ENCODE results near the gene PRRT1B. TPM values are rescaled to one million over a fixed set of nuclear protein-coding genes. Genes with fewer than 3 reads are reported as not detected.
"Not testable (repeated sequence)": the region's sequence is repeated elsewhere in the genome, so short reads cannot be mapped to it uniquely, and the experiment has no call there.

Gene PRRT1B
- total RNA-seq, 1 donor from 2014 or later, result not detected

DNA sequence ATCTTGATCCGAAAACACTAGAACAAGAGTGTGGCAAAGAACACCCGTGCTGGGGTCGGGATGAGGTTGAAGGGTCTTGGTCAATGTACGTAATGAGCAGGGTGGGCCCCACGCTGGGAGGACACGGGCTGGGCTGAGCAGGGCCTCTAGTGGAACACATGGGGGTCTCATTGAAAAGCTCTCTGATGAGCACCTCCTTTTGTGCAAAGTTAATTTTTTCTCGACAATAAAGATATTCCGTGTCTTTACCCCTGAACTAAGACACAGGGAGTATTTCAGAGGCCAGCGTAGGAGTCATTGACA, 22.3 kb upstream of the PRRT1B start:
- DNase-seq, result no peak

DNA sequence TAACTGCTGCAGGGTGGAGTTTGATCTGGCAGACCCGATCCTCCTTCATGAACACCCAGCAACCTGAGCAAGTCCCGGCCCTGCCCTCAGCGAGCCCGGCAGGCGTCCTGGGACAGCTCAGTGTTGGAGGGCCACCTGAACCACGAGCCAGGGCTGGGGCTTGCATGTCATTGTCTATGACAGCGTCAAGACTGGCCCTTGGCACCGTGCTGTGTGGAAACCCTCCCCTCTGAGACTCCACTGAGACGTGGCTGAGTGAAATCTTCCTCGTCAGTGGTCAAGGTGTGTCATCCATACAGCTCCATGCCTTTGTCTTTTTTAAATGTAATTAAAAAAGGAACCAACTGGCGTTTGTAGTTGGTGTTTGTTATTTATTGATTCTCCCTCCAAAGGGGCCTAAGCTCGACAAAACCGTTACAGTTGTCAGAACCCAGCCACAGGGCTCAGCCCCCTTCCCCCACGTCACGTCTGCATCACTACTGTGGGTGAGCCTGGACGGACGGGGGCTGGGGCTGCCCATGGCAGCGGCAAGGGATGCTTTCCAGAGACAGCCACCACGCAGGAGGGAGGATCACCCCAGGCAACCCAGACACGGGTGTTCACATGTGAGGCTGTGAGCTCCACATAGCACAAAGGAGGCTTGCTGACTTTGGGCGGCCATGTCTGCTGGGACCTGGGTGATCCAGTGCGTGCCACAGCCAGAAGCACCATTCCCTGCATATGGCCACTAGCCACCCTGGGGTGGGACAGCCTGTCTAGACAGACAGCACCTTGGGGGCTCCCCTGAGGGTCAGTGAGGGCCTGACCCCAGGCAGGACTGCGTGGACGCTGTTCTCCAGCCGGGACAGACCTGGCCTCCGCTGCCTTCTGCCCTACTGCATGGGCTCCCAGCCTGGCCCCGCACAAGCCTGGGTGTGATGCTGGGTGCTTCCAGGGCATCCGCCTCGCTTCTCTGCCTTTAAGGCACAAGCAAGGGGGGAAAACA, 21.6 kb upstream of the PRRT1B start:
- DNase-seq, result no peak

DNA sequence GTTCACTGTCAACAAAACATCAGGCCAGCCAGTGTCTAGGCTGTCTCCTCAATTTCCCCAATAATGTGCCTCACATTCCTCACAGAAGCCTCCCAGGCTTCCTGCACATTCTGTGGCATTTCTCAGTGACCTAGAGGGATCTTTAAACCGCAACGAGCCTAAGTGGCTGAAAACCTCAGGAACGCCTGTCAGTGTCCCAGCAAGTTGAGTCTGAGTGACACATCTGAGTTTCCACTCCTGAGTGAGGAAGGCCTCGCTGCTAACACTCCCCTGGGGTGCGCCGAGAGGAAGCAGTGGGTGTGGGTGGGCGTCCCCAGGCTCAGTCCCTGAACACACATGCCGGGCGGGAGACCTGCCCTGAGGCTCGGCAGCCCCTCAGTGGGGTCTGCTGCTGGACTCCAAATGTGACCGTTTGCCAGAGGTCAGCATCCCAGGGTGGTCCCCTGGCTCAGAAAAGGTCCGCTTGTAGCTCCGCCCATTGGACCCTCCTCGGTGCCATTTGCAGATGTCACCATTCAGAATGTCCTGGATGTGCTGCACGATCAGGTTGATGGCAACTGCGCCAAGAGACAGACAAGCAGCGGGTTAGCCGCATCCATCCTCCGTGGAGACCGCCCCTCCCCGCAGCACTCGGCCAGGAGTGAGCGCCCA, 20.5 kb upstream of the PRRT1B start:
- DNase-seq, result no peak

DNA sequence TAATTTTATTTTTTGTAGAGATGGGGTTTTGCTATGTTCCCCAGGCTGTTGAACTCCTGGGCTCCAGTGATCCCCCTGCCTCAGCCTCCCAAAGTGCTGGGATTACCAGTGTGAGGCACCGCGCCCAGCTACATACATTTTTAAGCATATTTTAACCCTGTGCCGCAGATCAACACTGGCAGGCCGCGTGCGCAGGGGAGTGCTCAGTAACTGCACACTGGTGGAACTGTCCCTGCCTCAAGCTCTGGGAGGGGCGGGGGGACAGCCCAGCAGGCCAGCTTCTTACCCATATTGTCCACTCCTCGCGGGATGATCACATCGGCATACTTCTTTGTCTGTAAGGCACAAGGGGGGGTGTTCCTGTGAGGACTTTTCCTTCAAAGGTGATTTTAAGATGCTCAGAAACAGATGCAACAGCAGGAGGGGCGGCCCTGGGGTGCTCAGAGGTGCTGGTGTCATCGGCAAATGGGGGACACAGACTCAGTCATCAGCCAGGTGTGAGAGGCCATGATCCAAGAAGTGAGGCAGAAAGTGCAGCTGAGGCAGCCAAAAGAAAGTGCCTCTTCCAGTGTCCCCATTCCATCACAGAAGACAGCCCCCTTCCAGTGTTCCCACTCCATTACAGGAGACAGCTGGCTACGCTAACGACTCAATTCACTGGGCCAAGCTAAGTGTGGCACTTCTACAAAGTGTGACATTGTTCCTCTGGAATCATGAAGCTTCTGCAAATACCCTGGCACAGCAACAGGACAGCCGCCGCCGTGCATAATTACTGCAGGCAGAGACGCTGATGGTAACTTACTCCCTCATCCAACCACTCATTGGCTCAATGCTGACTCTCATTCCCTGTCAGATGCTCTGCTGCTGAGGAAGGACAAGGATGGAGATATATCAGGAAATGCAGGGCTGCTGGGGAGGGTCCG, 19.4 kb upstream of the PRRT1B start:
- DNase-seq, result no peak

DNA sequence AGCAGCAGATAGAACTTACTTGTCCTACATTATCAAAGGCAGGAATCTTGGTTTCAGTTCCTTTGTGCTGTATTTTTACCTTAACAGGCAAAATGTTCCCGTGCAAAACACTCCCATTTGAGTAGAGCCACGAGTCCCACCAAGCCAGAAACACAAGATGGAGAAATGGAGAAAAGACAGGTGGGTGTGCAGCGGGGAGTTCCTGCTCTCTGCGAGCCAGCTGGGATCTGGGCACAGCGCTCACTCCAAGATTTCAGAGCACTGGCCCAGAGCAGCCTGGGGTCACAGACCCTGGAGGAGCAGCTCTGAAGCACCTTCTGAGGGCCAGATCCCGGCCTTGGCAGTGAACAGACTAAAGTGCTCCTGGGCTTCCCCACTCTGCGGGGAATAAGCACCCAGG, 17.1 kb upstream of the PRRT1B start:
- no peak for DNase-seq

DNA sequence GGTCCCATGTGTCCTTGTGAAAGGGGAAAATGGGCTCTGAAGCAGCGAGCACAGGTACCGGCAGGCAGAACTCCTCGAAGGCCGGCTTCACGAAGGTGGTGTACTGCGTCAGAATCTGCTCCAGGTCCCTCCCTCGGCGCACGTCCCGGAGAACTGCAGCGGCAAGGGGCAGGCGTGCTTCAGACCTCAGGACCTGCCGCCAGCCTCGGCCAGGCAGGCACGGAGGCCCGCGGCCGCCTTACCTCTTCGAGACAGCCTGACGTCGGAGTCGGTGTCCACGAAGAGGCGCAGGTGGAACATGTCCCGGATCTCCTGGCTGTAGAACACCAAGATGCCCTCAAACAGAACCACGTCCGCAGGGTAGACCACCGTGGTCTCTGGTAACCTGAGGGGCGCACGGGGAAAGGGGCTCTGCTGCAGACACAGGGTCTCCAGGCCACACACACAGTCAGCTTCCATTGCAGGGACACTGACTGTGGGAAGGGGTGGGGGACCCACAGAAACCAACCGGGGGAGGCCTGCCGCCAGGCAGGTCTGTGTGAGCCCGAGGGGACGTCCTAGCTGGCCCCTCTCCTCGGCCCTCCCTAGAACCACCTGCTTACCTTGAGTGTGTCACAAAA, 16.3 kb upstream of the PRRT1B start:
- no peak for DNase-seq

DNA sequence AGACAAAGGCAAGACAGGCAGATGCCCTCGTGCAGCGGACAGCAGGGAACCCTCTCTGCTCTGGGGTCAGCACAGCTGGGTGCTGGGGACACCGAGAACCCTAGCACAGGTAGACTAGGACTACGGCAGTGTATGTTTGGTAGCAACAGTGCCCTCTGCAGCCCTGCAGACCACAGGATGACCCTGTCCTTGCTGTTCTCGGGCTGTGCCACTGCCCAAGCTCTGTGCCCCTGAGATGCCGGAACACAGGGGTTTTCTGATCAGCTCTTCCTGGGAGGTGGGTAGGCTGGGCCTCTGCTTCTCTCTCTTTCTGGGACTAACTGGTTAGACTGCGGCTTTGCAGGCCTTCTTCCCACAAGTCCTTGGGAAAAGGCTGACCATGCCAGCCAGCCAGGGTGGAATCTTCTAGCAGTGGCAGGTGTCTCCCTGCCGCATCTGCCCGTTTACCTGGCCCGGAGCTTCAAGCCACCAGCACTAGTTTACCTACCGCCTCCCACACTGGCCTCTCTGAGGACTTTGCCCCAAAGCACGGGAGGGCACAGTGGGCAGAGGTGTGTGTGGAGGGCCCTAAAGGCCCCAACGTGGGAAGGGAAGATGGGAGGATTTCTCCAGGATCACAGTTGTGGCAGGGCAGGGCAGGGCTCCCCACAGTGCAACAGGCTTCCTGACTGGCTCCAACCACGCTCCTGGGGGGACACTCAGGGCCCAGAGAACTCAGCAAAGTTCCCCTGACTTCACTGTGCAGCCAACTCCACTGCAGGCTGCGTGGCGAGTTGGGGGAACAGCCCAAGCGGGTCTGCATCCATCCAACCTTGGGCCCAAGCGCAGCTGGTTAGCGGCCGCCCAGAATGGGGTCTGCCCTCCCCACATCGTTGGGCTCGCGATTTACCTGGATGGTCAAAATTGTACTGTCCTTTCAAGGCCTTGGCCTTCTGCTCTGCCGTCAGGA, 15.5 kb upstream of the PRRT1B start:
- no peak for DNase-seq

DNA sequence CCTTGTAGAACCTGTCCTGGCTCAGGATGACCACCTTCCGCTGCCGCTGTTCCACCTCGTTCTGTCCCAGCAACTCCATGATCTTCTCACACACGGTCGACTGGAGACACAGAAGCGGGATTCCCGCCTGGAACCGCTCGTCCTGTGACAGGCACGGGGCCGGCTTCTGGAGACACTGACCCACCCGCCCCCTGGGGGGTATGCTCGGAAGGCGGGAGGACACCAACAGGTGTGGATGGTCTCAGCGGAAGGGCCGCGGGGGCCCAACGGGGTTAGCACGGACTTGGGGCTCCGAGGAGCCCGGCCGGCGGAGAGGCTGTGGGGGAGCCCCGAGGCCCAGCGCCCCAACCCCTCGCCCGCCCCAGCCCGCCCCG, 14.8 kb upstream of the PRRT1B start:
- peak; percentile 57 for DNase-seq

DNA sequence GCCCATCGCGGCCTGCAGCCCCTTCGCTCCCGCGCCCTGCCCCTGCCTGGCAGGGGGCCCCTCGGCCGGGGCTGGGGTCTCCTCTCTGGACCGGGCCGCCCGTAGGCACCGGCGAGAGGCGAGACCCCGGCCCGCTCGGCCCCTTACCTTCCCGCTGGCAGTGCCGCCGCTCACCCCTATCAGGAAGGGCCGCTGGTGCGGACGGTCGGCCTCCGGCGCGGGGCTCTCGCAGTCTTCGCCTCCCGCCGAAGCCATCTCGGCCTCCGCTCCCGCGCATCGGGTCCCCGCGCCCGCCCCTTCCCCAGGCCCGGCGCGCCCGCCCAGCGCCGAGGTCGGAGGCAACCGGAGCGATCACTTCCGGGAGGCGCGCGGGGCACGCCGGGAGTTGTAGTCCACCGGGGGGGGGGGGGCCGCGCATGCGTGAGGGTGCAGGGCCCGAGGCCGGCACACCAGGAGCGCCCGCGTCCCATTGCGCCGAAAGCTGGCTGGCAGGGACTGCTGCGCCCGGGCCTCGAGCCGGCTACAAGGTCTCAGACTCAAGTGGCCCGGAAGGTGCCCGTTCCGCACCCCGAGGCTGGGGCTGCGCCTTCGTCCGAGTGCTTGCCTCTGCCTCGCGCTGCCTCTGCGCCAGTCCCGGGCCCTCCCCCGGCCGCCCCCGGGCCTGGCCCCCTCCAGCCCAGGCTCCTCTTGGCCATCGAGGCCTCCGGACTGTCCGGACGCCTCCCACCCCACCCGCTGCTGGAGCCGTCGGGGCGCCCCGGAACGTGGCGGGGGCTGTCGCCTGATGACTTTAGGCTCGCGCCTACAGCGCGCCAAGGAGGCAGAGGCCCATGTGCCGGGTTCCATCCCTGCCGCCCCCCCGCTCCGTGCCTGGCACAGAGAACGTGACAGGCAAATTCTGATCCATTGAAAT, 14.1 kb upstream of the PRRT1B start, which contains the start of gene UCK1:
Gene UCK1 (minus strand): TSS at position 344 of the 913 bp plus-strand sequence. CDS start 89 bp downstream, at position 255.
- peak; percentile 88 for DNase-seq

DNA sequence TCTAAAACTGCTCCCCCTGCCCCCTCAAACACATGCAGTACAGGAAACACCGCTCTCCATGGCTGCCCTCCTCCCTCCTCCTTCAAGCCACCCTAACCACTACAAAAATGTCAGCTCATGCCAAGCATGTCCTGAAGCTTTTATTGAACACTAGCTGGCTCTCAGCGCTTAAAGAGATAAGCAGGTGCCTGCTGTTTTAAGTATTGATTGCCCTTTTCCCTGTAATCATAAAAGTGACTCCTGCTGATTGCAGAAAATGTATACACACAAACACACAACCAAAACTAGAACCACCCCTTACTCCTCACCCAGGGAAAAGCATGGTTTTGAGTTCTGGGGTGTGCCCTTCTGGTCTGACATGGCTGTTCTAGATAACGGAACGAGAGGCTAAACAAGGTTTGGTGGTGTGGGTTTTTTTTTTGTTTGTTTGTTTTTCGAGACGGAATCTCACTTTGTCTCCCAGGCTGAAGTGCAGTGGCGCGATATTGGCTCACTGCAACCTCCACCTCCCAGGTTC, 10.5 kb upstream of the PRRT1B start:
- DNase-seq, result no peak

DNA sequence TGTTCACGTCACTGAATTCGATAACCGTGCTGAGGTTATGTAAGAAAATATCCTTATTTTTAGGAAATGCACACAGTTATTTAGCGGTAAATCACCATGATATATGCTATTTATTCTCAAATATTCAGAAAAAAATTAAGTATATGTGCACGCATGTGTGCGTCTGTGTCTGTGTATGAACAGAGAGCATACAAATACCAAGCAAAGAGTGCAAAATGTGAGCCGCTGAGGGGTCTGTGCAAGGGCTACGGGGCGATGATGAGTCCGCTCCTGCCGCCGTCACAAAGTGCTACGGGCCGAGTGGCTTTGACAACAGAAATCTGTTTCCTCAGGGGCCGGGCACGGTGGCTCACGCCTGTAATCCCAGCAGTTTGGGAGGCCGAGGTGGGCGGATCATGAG, 7.4 kb upstream of the PRRT1B start:
- DNase-seq, result no peak

DNA sequence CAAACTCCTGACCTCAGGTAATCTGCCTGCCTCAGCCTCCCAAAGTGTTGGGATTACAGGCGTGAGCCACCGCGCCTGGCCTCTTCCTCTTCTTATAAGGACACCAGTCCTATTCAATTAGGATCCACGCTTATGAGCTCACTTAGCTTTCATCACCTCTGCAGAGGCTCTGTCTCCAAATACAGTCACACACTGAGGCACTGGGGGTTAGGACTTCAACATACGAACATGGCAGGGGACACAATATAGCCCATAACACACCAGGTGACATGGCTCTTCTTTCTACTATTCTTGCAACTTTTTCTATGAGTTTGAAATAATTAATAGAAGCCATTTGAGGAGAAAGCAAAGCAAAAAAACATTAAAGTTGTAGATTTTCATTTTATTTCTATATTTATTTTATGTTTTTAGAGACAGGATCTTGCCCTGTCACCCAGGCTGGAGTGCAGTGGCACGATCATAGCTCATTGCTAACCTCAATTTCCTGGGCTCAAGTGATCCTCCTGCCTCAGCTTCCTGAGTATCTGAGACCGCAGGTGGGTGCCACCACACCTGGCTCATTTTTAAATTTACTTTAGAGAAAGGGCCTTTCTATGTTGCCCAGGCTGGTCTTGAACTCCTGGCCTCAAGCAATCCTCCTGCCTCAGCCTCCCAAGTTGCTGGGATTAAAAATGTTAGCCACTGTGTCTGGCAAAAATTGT, 6.0 kb upstream of the PRRT1B start:
- DNase-seq, result no peak

DNA sequence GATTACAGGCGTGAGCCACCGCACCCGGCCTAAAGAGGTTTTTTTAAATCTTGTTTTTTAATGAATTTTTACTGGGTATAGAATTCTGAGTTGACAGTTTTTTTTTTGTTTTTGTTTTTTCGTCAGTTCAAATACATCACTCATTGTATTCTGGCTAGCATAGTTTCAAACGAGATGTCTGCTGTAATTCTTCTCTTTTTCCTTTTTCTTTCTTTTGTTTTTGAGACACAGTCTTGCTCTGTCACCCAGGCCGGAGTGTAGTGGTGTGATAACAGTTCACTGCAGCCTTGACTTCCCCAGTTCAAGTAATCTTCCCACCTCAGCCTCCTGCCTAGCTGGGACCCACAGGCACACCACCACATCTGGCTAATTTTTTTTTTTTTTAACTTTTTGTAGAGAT, 2.2 kb upstream of the PRRT1B start:
- DNase-seq, result no peak

DNA sequence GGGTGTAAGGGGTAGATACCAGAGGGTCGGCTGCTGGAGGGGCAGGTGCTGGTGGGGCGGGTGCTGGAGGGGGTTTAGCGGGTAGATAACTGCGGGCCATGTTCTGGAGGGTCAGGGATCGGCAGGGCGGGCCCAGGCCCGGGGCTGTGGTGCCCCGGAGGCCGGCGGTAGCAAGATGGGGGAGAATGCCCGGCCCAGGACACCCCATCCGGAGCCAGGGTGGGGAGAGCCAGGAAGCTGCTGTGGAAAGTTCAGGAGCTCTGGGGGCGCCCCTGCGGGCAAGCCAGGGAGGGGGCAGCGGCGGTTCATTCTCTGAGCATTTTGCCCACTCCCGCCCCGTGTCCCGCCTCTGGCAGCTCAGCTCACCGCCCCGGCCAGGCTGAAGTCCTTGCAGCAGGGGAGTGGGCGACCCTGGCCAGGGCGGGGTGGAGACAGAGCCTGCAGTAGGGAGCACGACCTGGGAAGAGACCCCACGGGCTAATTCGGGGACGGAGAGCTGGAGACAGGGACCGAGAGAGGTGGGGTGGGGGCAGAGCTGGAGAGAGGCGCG, 538 bp downstream of the PRRT1B start:
- no peak for DNase-seq

DNA sequence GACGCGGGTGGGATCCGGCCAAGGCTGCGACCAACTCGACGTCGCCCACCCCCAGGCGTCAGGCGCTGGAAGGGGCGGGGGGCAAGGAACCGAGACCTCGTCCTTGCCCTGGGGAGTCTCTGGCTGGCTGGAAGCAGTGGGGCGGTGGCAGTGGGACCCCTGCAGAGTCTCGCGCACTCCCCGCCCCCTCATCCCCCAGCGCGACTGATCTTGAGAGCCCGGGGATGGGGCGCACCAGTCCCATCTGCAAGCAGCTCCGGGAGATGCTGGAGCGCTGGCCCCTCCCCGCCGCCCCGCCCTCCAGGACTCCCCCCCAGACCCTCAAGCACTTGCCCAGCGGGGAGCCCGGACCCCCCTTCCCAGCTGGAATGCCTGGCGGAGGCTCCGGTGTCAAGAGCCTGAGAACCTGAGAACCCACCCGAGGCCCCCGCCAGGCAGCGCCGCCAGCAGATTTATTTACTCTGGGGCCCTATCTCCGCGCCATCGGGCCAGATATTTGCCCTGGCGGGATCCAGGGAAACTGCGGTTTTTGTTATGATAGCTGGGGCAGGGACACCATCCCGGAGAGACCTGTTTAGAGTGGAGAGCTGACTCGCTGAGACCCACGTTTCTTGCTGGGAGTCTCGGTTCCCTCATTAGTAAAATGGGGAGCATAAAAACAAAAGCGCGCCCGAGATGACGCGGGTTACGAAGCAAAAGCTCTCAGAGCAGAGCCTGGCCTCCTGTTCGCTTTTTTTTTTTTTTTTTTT, 1.2 kb downstream of the PRRT1B start:
- DNase-seq, result peak; percentile 22

DNA sequence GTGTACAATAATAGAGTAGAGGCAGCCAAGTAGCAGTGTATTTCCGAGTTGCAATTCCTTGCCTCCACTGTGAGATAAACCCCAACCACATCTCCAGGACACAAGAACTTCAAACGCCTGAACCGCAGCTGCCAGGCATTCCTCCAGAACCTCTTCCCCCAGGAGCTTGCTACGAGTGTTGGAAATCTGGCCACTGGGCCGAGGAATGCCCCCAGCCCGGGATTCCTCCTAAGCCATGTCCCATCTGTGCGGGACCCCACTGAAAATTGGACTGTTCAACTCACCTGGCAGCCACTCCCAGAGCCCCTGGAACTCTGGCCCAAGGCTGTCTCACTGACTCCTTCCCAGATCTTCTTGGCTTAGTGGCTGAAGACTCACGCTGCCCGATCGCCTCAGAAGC, 3.9 kb downstream of the PRRT1B start:
- not testable (repeated sequence) for DNase-seq

DNA sequence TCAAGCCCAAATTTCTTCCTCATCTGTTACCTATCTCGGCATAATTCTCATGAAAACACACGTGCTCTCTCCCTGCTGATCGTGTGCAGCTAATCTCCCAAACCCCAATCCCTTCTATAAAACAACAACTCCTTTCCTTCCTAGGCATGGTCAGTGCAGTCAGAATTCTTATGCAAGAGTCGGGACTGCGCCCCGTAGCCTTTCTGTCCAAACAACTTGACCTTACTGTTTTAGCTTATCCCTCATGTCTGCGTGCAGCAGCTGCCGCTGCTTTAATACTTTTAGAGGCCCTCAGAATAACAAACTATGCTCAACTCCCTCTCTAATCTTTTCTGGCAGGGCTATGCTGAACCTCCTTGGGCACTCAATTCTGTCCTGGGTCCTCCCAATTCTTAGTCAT, 5.1 kb downstream of the PRRT1B start:
- DNase-seq, result not testable (repeated sequence)

DNA sequence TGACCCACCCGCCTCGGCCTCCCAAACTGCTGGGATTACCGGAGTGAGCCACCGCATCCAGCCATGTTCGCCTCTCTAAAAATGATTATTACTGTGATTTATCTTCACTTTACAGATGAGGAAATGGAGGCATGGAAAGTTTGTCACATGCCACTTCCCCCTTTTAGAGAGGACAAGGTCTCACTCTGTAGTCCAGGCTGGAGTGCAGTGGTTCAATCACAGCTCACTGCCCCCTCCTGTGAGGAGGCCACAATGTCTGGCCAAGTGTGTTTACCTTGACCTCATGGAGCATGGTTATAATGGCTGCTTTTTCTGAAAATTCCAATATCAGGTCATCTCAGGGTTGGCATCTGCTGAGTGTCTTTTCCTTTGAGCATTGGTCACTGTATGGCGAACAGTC, 6.7 kb downstream of the PRRT1B start:
- DNase-seq, result no peak
